ENCODE results near the gene ZCWPW1.

The ZCWPW1 gene

DNA sequence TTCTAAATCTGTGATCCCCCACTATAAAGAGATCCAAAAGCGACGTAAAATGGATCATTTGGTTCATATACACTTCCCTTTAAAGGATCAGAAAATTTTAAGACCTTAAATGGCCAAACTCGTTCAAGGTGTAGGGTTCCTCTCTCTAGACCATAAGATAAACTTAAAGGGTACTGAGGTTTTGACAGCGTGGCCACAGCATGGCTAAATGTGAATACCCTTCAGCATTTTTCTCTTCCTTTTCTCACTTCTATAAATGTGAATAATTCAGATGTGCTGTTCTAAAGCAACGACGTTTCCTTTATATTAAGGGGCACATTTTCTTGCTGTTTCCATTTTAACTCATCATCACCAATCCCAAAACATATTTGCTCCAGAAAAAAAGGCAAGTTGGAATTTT, 5.2 kb downstream of the ZCWPW1 start:
- Histone ChIP-seq H3K4me3 (ENCODE audit: low read depth, low read length, poor library complexity, severe bottlenecking) (no peak overlapping the region), H3K27me3 (ENCODE audit: insufficient read depth, low read length) (no peaks in the 10 kb centered on the region), H3K79me2 (ENCODE audit: insufficient read depth, low read length) (no peaks in the 10 kb centered on the region), H3K9me3 (ENCODE audit: low read length) (no peaks in the 10 kb centered on the region), H2AFZ (ENCODE audit: low read length) (no peak overlapping the region), H3K36me3 (ENCODE audit: insufficient read depth, low read length) (no peaks in the 10 kb centered on the region), H3F3A (ENCODE audit: insufficient read depth, low read length) (no peaks in the 10 kb centered on the region), H3K9ac (ENCODE audit: low read length) (no peak overlapping the region), H3K4me1 (ENCODE audit: insufficient read depth, low read length, severe bottlenecking) (peaks cover under 1% of the 10 kb centered on the region), H4K20me1 (ENCODE audit: insufficient read depth, low read length) (no peaks in the 10 kb centered on the region), H3K27ac (ENCODE audit: low read depth, low read length, poor library complexity, severe bottlenecking) (no peak overlapping the region), H3K4me2 (ENCODE audit: low read length) (no peak overlapping the region), H3K9me2 (ENCODE audit: low read depth, low read length) (no peaks in the 10 kb centered on the region)
- TF ChIP-seq, protein P1, sequence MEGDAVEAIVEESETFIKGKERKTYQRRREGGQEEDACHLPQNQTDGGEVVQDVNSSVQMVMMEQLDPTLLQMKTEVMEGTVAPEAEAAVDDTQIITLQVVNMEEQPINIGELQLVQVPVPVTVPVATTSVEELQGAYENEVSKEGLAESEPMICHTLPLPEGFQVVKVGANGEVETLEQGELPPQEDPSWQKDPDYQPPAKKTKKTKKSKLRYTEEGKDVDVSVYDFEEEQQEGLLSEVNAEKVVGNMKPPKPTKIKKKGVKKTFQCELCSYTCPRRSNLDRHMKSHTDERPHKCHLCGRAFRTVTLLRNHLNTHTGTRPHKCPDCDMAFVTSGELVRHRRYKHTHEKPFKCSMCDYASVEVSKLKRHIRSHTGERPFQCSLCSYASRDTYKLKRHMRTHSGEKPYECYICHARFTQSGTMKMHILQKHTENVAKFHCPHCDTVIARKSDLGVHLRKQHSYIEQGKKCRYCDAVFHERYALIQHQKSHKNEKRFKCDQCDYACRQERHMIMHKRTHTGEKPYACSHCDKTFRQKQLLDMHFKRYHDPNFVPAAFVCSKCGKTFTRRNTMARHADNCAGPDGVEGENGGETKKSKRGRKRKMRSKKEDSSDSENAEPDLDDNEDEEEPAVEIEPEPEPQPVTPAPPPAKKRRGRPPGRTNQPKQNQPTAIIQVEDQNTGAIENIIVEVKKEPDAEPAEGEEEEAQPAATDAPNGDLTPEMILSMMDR (IDR thresholded peaks at IDR 0.05; ENCODE audit: low read length), result no peak
- no peak for TF ChIP-seq EZH2 (IDR thresholded peaks at IDR 0.05; ENCODE audit: borderline replicate concordance, low read length)

DNA sequence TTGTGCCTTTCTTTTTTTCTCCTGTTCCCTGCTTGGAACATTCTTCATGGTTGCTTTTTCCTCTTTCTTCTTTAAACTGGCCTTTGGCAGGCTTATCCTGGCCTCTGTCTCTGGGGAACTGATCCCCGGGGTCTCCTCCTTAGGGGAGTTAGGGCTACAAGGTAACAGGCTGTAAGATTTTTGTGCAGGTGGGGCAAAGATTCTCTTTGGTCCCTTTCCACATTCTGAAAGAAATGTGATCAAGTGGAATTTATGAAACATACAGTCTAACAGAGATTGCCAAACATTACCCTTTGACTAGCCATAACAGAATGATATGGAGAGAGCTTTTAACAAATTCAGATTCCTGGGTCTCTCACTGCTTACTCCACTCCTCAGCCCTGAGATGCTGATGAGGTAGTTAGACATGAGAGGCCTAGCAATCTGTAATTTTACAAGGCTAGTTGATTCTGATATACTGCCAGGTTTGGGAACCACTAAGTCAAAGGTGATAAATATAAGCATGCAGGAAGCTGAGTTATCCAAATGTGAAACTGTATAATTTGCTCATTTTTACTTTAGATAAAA, 8.8 kb downstream of the ZCWPW1 start:
- Histone ChIP-seq H3K9ac (ENCODE audit: low read length) (no peak overlapping the region), H3K27ac (ENCODE audit: low read depth, low read length, poor library complexity, severe bottlenecking) (no peak overlapping the region)

DNA sequence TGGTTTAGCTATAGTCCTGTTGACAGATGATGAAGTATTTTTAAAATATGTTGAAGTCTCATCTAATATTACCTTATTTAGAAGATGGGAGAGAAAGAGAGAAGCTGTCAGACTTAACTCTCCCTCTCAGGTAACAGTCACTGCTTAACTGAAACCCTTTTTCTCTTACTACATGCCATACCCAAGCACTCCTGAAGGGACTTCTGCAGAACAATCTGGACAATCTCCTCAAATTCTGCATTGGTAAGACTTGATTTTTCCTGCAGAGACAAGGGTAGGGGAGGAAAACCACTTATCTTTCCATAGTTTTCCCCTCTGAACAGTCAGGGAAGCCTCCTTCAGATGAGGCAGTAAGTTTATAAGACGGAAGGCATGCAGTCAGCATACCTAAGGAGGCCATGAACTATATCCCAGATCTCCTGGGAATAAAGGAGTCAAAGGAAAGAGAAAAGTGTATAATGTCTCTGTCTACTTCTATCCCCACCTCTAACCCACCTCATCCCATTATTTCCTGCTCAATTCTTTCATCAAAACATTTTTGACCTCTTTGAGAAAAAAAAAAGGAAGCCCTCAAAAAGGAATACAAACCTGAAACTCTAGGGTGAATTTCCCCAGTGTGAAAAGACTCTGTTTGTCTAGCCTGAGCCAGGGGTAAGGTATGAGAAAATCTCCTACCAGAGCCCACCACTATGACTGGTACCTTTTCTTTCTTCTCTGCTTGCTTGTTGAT, 9.4 kb downstream of the ZCWPW1 start:
- no peak overlapping the region for H3K4me3 ChIP-seq (ENCODE audit: low read depth, low read length, poor library complexity, severe bottlenecking)
- no peaks in the 10 kb centered on the region for H3K9me2 ChIP-seq (ENCODE audit: low read depth, low read length)
- no peaks in the 10 kb centered on the region for H3K27me3 ChIP-seq (ENCODE audit: insufficient read depth, low read length)
- H3F3A ChIP-seq (ENCODE audit: insufficient read depth, low read length), result no peaks in the 10 kb centered on the region
- TF ChIP-seq, protein P1 (IDR thresholded peaks at IDR 0.05; ENCODE audit: low read length), result no peak
- no peak for TF ChIP-seq EZH2 (IDR thresholded peaks at IDR 0.05; ENCODE audit: borderline replicate concordance, low read length)
- H3K9me3 ChIP-seq (ENCODE audit: low read length), result no peaks in the 10 kb centered on the region
- no peaks in the 10 kb centered on the region for H3K79me2 ChIP-seq (ENCODE audit: insufficient read depth, low read length)
- H3K27ac ChIP-seq (ENCODE audit: low read depth, low read length, poor library complexity, severe bottlenecking), result no peak overlapping the region
- no peak overlapping the region for H3K4me2 ChIP-seq (ENCODE audit: low read length)
- no peaks in the 10 kb centered on the region for H4K20me1 ChIP-seq (ENCODE audit: insufficient read depth, low read length)
- no peak overlapping the region for H2AFZ ChIP-seq (ENCODE audit: low read length)
- no peak overlapping the region for H3K9ac ChIP-seq (ENCODE audit: low read length)
- no peaks in the 10 kb centered on the region for H3K36me3 ChIP-seq (ENCODE audit: insufficient read depth, low read length)
- no peaks in the 10 kb centered on the region for H3K4me1 ChIP-seq (ENCODE audit: insufficient read depth, low read length, severe bottlenecking)

More for the DNA sequence above, 8.8 kb downstream of the ZCWPW1 start:
- Histone ChIP-seq H3K4me3 (ENCODE audit: low read depth, low read length, poor library complexity, severe bottlenecking) (no peak overlapping the region), H3K9me3 (ENCODE audit: low read length) (no peaks in the 10 kb centered on the region), H3K9me2 (ENCODE audit: low read depth, low read length) (no peaks in the 10 kb centered on the region), H4K20me1 (ENCODE audit: insufficient read depth, low read length) (no peaks in the 10 kb centered on the region), H3K79me2 (ENCODE audit: insufficient read depth, low read length) (no peaks in the 10 kb centered on the region), H3F3A (ENCODE audit: insufficient read depth, low read length) (no peaks in the 10 kb centered on the region), H3K27me3 (ENCODE audit: insufficient read depth, low read length) (no peaks in the 10 kb centered on the region), H3K36me3 (ENCODE audit: insufficient read depth, low read length) (no peaks in the 10 kb centered on the region), H3K4me1 (ENCODE audit: insufficient read depth, low read length, severe bottlenecking) (no peaks in the 10 kb centered on the region), H3K4me2 (ENCODE audit: low read length) (no peak overlapping the region), H2AFZ (ENCODE audit: low read length) (no peak overlapping the region)
- no peak for TF ChIP-seq EZH2 (IDR thresholded peaks at IDR 0.05; ENCODE audit: borderline replicate concordance, low read length)
- TF ChIP-seq, protein P1 (IDR thresholded peaks at IDR 0.05; ENCODE audit: low read length), result no peak
